Skin epidermis (tissue), 12 donors: ENCODE measurements around the gene EBI3.
"Not testable (repeated sequence)": the region's sequence is repeated elsewhere in the genome, so short reads cannot be mapped to it uniquely, and the experiment has no call there.

Experiments
- H3K27ac ChIP-seq, 21 experiments: fragments of 200-600 bp; sonication (generic) in 11 of 21; one replicate each; pipeline ENCODE4 v1.5.0; 2020; ENCODE audit warnings: mild to moderate bottlenecking in 3 of 21, inconsistent platforms in 2 of 21, moderate library complexity in 2 of 21
- H3K4me3 ChIP-seq, 7 experiments: fragments of 200-600 bp; sonication (generic) in 2 of 7; one replicate each; pipeline ENCODE4 v1.5.0; 2020; ENCODE audit warnings: inconsistent platforms in 2 of 7, mild to moderate bottlenecking in 2 of 7, moderate library complexity in 1 of 7

The EBI3 gene

DNA sequence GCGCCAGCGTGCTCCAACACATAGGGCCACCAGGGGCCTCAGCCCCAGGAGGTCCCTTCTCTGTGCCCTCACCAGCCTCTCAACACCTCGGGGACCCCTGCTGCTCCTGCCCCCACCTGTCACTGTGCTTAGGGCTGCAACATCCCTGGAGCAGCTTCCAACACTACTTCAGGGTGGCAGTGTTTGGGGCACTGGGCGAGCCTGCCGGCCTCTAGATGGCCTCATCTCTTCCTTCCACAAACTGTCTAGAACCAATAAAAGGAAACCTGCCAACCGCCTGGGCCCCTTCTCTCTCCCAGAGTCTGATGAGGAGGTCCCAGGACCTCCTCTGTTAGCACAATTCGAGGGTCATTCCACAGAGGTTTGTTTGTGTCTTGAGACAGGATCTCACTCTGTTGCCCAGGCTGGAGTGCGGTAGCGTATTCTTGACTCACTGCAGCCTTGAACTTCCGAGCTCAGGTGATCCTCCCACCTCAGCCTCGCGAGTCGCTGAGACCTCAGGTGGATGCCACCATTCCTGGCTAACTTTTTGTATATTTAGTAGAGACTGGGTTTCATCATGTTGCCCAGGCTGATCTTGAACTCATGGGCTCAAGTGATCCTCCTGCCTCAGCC lies 39.6 kb downstream of the EBI3 start:
- no peak overlapping the region for H3K27ac ChIP-seq
- H3K4me3 ChIP-seq = no peak overlapping the region

DNA sequence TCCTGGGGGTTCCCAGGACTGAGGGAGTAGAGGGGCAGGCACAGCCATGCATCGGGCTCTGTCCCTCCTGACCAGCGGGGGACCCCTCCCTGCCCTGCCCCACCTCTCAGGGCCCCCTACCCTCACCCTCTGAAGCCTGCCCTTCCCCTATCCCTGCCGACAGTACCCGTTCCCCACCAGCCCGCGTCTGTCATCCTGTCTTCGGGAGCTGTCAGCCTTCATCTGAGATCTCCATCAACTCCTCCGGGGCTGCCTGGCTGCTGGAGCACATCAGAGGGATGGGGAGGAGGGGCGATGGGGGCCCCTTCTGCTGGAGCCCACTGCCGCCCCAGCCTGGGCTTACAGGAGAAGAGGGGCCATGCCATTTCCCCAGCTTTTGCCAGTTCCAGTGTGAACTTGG lies 43.6 kb downstream of the EBI3 start:
- Histone ChIP-seq H3K4me3 (no peak overlapping the region), H3K27ac (no peak overlapping the region)

DNA sequence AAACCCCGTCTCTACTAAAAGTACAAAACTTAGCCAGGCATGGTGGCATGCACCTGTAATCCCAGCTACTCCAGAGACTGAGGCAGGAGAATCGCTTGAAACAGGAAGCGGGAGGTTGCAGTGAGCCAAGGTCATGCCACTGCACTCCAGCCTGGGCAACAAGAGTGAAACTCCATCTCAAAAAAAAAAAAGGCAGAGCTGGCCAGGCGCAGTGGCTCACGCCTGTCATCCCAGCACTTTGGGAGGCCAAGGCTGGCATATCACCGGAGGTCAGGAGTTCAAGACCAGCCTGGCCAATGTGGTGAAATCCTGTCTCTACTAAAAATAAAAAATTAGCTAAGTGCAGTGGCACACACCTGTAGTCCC lies 45.0 kb downstream of the EBI3 start:
- not testable (repeated sequence) for H3K27ac ChIP-seq, H3K4me3 ChIP-seq

DNA sequence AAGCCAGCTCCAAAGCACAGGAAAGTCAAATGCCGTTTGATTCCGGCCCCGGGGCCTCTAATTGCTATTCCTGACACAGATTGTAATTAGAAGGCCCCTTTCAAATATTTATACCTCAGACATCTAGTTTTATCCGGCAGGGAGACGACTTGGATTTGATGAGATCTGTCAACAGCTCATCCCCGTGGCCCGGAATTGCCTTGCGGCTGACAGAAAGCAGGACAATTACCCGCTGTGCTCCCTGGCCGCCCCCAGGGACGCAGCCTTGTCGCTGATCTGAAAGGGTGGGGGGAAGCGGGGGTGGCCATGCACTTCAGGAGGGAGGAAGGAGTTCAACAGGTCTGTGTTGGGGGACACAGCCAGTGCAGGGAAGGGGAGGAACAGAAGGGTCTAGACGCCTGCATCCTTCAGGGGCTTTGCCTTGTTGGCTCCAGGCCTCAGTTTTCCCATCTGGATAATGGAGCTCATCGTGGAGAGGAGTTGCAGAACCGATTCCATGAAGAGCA lies 47.9 kb downstream of the EBI3 start:
- no peak overlapping the region for H3K4me3 ChIP-seq
- no peak overlapping the region for H3K27ac ChIP-seq

DNA sequence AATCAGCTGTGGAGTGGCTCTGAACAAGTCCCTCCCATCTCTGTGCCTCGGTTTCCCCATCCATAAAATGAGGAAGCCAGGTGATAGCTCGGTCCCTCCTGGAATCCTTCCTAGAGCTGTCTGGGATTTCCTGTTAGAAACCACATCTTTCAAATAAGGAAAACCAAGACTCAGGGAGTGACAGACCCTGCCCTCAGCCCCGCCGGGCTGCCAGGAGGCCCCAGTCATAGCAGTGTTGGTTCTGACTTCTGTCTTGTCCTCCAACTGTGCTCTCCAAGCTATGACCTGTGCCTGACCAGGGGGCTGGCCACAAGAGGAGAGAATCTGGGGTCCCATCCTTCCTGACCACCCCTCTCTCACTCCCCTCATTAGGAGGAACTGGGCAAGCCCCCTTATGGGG lies 48.7 kb downstream of the EBI3 start:
- no peak overlapping the region for H3K4me3 ChIP-seq
- no peak overlapping the region for H3K27ac ChIP-seq

DNA sequence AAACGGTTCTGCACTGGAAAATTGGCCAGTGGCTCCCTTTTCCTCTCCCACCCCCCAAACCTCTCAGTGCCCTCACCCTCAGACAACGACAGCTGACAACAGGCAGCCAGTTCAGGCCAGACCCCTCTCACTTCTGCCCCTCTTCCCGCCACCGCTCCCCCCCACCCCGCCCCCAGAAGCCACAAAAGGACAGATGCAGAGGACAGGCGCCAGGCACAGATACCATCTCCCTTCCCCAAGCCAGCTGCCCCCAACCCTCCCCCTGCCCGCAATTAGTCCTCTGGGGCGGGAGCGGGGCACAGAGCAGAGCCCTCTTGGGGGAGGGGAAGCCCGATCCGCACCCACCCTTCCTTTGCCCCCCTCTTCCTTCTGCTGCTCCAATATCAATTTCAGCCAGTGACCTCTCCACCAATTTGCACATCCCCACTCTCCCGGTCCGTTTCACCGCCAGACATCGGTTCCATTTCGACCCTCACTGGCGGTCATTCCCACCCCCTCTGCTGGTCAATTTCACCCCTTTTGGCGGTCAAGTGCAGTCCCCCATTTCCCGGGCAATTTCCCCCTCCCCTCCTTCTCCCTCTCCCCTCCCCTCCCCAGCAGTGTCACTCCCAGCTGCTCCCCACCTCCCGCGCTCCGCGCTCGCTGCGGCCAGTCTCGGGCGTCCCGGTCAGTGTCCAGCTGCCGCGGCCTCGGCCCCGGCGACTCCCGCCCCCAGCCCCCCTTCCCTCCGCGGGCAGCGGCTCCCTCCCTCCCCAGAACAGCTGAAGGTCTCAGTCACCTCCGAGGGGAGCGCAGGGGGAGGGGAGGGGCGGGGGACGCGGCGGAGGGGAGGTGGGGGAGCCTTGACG lies 49.3 kb downstream of the EBI3 start, which contains the start of gene SHD:
TSS of gene SHD (plus strand) at position 848 of the 848 bp plus-strand sequence. CDS start 798 bp downstream, outside the sequence.
- Histone ChIP-seq H3K4me3 (peak within 1 kb of the TSS in 2 of 7 experiments; percentile 12 to 18), H3K27ac (no peak within 1 kb of the TSS)

DNA sequence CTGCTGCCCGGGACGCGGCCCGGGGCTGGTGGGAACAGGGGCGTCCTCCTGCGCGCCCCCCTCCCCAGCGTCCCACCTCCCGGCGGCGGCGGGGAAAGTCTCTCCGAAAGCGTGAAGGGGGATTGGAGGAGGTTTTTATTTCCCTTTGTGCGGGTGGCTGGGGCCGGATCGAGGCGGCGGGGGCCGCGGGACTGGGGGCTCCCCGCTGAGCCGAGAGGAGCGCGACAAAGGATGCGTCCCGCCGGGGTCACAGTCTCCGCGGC lies 49.9 kb downstream of the EBI3 start:
- Histone ChIP-seq H3K27ac (no peak overlapping the region), H3K4me3 (peak overlapping the region in 2 of 7 experiments; percentile 12 to 18)

DNA sequence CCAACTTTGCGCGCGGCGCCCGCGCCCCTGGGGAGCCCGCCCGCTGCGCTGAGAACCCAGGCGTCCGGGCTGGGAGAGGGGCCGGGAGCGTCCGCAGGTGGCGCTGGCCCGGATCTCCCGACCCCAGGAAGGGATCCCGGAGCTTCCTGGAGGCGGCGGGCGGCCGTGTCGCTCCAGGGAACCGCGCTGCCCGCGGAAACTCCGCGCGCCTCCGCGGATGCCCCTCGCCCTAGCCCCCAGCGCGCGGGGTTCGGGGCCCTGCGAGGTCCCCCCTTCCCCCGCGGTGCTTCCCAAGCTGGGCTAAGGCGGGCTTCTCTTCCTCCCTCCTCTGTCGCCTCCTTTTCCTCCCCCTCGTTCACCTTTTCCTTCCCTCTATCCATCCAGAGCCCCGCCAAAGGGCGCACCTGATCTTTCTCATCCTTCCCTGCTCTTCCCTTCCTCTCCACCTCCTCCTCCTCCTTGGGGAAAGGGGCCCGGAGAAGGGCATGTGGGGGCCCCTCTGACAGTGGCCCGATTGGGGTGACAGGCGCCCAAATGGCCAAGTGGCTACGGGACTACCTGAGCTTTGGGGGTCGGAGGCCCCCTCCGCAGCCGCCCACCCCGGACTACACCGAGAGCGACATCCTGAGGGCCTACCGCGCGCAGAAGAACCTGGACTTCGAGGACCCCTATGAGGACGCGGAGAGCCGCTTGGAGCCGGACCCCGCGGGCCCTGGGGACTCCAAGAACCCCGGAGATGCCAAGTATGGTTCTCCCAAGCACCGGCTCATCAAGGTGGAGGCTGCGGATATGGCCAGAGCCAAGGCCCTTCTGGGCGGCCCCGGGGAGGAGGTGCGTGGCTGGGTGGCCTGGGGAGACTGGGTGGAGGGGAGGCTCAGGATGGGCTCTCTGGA lies 50.5 kb downstream of the EBI3 start:
- H3K4me3 ChIP-seq = peak overlapping the region in 2 of 7 experiments; percentile 12 to 18
- no peak overlapping the region for H3K27ac ChIP-seq

DNA sequence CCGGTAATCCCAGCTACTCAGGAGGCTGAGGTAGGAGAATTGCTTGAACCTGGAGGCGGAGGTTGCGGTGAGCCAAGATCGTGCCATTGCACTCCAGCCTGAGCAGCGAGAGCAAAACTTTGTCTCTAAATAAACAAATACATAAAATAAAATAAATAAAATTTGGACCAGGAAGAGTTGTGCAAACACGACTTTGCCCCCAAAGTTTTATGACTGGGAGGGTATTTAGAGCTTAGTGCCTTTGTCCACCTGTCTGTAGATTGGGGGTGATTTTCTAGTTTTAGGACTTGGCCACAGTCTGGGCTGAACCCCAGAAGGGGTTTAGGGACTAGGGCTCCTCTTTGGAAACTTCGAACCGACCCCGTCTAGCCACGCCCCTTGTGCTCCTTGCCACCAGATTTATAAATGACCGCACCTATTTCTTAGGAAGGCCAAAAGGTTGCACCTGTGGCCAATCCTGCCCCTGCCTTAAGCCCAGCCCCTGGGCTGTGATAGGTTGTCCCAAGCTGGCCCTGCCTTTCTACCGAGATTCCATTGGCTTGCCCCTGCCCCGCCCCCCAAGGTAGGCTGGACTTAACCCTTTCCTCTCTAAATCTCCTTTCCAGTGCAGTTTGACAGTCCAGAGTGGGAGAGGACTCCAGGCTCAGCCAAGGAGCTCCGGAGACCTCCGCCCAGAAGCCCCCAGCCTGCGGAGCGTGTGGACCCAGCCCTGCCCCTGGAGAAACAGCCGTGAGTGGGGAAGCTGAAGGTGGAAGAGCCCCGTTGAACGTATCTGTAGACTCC lies 55.0 kb downstream of the EBI3 start:
- Histone ChIP-seq H3K27ac (no peak overlapping the region), H3K4me3 (no peak overlapping the region)

DNA sequence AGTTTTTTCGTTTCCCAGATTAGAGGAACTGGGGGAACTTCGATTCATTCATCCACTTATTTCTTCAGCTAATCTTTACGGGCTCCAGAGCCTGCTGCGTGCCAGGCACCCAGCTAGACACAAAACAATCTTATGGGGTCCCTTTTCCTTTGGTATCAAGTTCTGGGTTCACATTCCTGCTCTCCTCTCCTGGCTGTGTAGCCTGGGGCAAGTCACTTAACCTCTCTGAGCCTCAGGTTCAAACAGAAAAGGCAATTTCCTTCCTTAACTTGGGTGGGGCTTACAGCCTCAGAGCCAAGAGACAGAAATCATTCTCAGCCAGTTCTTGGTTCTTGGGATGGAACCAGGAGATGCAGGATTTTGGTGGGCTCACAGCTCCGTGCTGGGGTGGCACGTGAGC lies 55.7 kb downstream of the EBI3 start:
- Histone ChIP-seq H3K4me3 (no peak overlapping the region), H3K27ac (no peak overlapping the region)

DNA sequence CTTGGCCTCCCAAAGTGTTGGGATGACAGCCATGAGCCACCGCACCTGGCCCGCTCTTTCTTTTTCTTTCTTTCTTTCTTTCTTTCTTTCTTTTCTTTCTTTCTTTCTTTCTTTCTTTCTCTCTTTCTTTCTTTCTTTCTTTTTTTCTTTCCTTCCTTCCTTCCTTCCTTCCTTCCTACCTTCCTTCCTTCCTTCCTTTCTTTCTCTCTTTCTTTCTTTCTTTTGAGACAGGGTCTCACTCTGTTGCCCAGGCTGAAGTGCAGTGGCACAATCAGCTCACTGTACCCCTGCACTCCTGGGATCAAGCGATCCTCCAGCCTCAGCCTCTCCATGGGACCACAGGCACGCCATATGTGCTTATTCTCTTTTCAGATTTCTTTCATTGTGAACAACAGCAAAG lies 56.8 kb downstream of the EBI3 start:
- not testable (repeated sequence) for H3K27ac ChIP-seq, H3K4me3 ChIP-seq
